ENCODE measurements around the gene DRICH1. TPM values are rescaled to one million over a fixed set of nuclear protein-coding genes. Genes with fewer than 3 reads are reported as not detected.
A peak's percentile ranks its signal among the peaks of the same experiment; 100 is the strongest.
"Not testable (repeated sequence)": the region's sequence is repeated elsewhere in the genome, so short reads cannot be mapped to it uniquely, and the experiment has no call there.

DRICH1 gene, protein sequence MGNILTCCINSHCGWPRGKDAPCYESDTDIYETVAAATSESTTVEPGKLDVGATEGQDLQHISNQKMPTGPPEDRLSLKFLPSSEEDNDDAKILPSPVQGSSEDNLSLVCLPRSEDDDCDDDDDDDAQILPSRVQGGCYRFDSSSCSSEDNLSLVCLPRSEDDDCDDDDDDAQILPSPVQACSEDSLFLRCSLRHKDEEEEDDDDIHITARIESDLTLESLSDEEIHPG
- under 1 TPM; 0.41 to 0.65 TPM for total RNA-seq

- no peak within 1 kb of the TSS for H3K4me3 Mint-ChIP-seq
- H3K4me1 Mint-ChIP-seq: no peaks in the 10 kb centered on the region
- ChIA-PET CTCF (interaction anchor here (0.6 kb wide), 1 partner anchor 225 kb away, joined by 4 read pairs; the partner anchor contains the start of gene SLC2A11), POLR2A (no interaction called here)
- intact Hi-C loops (cut with DNase I, micrococcal nuclease): no loop called here
- ATAC-seq (no peak), DNase-seq (peak; percentile 13)
- peaks cover 2% of the 10 kb centered on the region for H3K36me3 Mint-ChIP-seq (ENCODE audit: low read depth)
- H3K27ac Mint-ChIP-seq: no peak within 1 kb of the TSS
- H3K9me3 Mint-ChIP-seq (ENCODE audit: low read depth): no peaks in the 10 kb centered on the region
- H3K27me3 Mint-ChIP-seq: no peaks in the 10 kb centered on the region
These were observed at the start of gene DRICH1 for GRCh38 chr22:23632178-23632577. TSS of gene DRICH1 (minus strand) at chr22:23632321. CDS start at chr22:23632023, 298 bp downstream.

DNA sequence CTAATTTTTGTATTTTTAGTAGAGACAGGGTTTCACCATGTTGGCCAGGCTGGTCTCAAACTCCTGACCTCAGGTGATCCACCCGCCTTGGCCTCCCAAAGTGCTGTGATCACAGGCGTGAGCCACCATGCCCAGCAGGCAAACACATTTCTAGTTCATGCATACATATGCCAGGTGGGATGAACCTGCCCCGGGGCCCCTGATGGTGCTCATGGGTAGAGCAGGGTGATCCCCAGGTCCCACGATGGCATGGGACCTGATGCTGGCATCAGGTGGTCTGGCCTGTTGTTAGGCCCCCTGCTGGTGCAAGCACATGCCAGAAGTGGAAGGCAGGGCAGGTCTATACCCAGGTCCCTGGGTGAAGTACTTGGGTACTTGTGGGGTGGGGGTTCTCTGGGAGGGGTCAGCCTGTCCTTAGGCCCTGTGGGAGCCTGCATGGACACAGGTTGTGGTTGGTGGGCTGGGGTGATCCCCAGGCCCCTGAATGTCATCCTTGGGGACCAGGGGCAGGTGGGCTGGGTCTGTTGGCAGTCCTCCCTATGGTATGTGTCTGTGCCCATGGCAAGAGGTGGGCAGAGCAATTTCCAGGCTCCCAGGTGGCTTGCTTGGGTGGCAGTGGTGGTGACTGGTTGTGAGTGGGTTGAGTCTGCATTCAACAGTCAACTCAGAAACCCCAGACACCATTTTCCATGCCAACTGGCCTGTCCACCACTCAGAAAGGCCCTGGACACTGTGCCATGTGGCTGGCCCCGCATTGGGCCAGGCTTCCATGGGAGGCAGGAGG, 49.1 kb upstream of the DRICH1 start:
- no peaks in the 10 kb centered on the region for H3K4me1 Mint-ChIP-seq
- H3K27me3 Mint-ChIP-seq: no peaks in the 10 kb centered on the region
- DNase-seq: no peak
- intact Hi-C loops (cut with DNase I, micrococcal nuclease): no loop called here
- peaks cover 8% of the 10 kb centered on the region for H3K36me3 Mint-ChIP-seq (ENCODE audit: low read depth)
- H3K4me3 Mint-ChIP-seq: no peak overlapping the region
- ATAC-seq: no peak
- H3K27ac Mint-ChIP-seq: no peak overlapping the region
- CTCF ChIA-PET: no interaction called here
- POLR2A ChIA-PET: no interaction called here
- H3K9me3 Mint-ChIP-seq (ENCODE audit: low read depth): no peaks in the 10 kb centered on the region

GRCh38 chr22:23678133-23678532, 46.0 kb upstream of the DRICH1 start:
- DNase-seq (no peak), ATAC-seq (no peak)
- no peaks in the 10 kb centered on the region for H3K9me3 Mint-ChIP-seq (ENCODE audit: low read depth)
- no peak overlapping the region for H3K27ac Mint-ChIP-seq
- H3K27me3 Mint-ChIP-seq: no peaks in the 10 kb centered on the region
- H3K4me3 Mint-ChIP-seq: no peak overlapping the region
- intact Hi-C loops (cut with DNase I, micrococcal nuclease): no loop called here
- POLR2A ChIA-PET: no interaction called here
- CTCF ChIA-PET: interaction anchor here (0.5 kb wide), 1 partner anchor 166 kb away, joined by 3 read pairs; no protein-coding TSS in a partner anchor
- no peaks in the 10 kb centered on the region for H3K4me1 Mint-ChIP-seq
- peaks cover 3% of the 10 kb centered on the region for H3K36me3 Mint-ChIP-seq (ENCODE audit: low read depth)

GRCh38 chr22:23677701-23677995, 45.5 kb upstream of the DRICH1 start:
- POLR2A ChIA-PET: no interaction called here
- no peak for DNase-seq
- Mint-ChIP-seq H3K4me1 (no peaks in the 10 kb centered on the region), H3K4me3 (no peak overlapping the region), H3K27me3 (no peaks in the 10 kb centered on the region), H3K36me3 (ENCODE audit: low read depth) (peaks cover under 1% of the 10 kb centered on the region), H3K9me3 (ENCODE audit: low read depth) (no peaks in the 10 kb centered on the region), H3K27ac (no peak overlapping the region)
- CTCF ChIA-PET: no interaction called here
- intact Hi-C loops (cut with DNase I, micrococcal nuclease): no loop called here
- no peak for ATAC-seq

DNA sequence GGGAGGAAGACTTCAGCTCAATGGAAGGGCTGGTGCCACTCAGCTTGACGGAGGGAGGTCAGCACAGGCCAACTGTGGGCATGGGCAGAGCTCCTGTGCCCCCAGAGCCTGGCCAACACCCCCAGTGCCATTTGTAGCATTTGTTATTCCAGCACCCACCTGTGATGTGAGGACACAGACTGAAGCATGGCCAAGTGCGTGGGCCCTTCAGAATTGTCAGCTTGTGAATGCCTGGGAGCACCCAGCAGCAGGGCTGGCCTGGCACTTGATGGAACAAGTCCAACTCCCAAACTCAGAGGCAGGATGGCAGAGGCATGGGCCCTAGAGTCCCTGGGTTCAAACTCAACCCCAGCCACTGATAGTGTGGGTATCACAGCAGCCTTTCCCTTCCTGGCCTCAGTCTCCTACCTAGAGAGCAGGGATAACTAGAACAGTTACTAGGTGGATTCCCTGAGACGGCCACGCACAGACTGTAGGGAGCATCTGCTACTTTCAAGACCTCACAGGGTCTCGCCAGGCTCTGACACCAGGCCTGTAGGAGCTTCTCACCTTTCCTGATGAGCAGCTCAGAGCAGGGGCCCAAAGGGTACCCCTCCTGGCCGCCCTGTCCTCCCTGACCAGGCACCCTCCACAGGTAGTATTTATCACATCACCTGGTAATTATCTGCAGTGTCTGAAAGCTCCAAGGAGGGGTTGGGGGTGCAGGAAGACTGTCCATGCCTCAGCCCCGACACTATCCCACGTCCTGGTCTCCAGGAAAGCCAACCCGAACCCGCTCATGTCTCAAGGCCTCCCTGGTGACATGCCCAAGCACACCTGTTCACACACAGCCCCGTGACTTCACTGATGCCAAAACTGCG, 45.0 kb upstream of the DRICH1 start:
- POLR2A ChIA-PET; ATAC-seq; H3K27ac Mint-ChIP-seq; H3K4me1 Mint-ChIP-seq; H3K36me3 Mint-ChIP-seq (ENCODE audit: low read depth); H3K9me3 Mint-ChIP-seq (ENCODE audit: low read depth); H3K27me3 Mint-ChIP-seq; intact Hi-C loops (cut with DNase I, micrococcal nuclease); H3K4me3 Mint-ChIP-seq; DNase-seq: not testable (repeated sequence)
- CTCF ChIA-PET: interaction anchor here (0.8 kb wide), 1 partner anchor 164 kb away, joined by 3 read pairs; no protein-coding TSS in a partner anchor

GRCh38 chr22:23675502-23676415, 43.6 kb upstream of the DRICH1 start:
- H3K4me3 Mint-ChIP-seq: no peak overlapping the region
- no peak for DNase-seq
- H3K4me1 Mint-ChIP-seq: no peaks in the 10 kb centered on the region
- ATAC-seq: no peak
- ChIA-PET POLR2A (no interaction called here), CTCF (interaction anchor here (0.8 kb wide), 1 partner anchor 162 kb away, joined by 3 read pairs; no protein-coding TSS in a partner anchor)
- H3K36me3 Mint-ChIP-seq (ENCODE audit: low read depth): no peaks in the 10 kb centered on the region
- intact Hi-C loops (cut with DNase I, micrococcal nuclease): no loop called here
- no peaks in the 10 kb centered on the region for H3K9me3 Mint-ChIP-seq (ENCODE audit: low read depth)
- no peaks in the 10 kb centered on the region for H3K27me3 Mint-ChIP-seq
- H3K27ac Mint-ChIP-seq: no peak overlapping the region

- H3K9me3 Mint-ChIP-seq (ENCODE audit: low read depth); H3K27ac Mint-ChIP-seq; H3K4me1 Mint-ChIP-seq; DNase-seq; H3K27me3 Mint-ChIP-seq; CTCF ChIA-PET; H3K36me3 Mint-ChIP-seq (ENCODE audit: low read depth); intact Hi-C loops (cut with DNase I, micrococcal nuclease); POLR2A ChIA-PET; H3K4me3 Mint-ChIP-seq; ATAC-seq: not testable (repeated sequence)
These were observed 42.9 kb upstream of the DRICH1 start for GRCh38 chr22:23674886-23675501.

DNA sequence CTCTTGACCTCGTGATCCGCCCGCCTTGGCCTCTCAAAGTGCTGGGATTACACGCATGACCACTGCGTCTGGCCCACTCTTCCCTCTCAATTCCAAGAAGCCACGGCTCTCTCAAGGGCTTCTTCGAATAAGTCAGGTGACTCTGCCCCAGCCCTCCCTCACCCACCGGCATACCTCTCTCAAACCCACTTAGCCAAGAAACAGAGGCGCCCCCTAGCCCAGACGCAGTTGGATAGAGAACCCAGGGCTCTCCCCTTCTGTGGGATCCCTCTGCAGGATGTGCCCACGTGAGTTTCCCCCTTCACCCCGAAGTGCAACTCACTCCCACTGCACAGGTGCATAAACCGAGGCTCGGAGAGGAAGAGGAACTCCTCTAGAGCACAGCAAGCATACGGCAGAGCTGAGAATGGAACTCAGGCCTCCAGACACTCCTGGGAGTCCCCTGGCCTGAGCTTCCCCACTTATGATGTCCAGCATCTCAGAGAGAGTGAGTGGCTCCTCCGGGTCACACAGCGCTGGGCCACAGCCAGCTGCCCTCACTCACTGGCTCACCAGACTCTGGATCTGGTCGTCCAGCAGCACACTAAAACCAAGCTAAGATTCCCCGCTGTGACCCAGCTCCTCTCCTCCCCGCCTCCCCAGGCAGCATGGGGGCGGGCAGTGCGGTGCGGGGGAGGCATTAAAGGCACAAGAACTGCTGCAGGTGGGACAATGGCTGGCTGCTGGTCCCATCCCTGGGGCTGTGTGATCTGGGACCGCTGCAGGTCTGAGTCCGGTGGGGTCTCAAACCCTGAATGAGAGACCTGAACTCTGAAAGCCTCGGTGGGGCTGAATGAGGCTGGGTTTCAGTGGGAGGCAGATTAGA, 41.9 kb upstream of the DRICH1 start:
- ChIA-PET POLR2A (no interaction called here), CTCF (interaction anchor here (0.6 kb wide), 1 partner anchor 219 kb away, joined by 4 read pairs; no protein-coding TSS in a partner anchor)
- no peaks in the 10 kb centered on the region for H3K27me3 Mint-ChIP-seq
- DNase-seq (no peak), ATAC-seq (no peak)
- no peak overlapping the region for H3K4me3 Mint-ChIP-seq
- no peak overlapping the region for H3K27ac Mint-ChIP-seq
- peaks cover 1% of the 10 kb centered on the region for H3K36me3 Mint-ChIP-seq (ENCODE audit: low read depth)
- H3K9me3 Mint-ChIP-seq (ENCODE audit: low read depth): no peaks in the 10 kb centered on the region
- intact Hi-C loops (cut with DNase I, micrococcal nuclease): no loop called here
- H3K4me1 Mint-ChIP-seq: no peaks in the 10 kb centered on the region

GRCh38 chr22:23673050-23673620, 41.0 kb upstream of the DRICH1 start:
- Mint-ChIP-seq H3K36me3 (ENCODE audit: low read depth) (peaks cover 3% of the 10 kb centered on the region), H3K4me1 (no peaks in the 10 kb centered on the region), H3K4me3 (no peak overlapping the region), H3K9me3 (ENCODE audit: low read depth) (no peaks in the 10 kb centered on the region), H3K27me3 (no peaks in the 10 kb centered on the region), H3K27ac (no peak overlapping the region)
- ATAC-seq: no peak
- DNase-seq: no peak
- CTCF ChIA-PET: no interaction called here
- intact Hi-C loops (cut with DNase I, micrococcal nuclease): no loop called here
- POLR2A ChIA-PET: no interaction called here
